ENCODE results near the gene TMEM129.

DNA sequence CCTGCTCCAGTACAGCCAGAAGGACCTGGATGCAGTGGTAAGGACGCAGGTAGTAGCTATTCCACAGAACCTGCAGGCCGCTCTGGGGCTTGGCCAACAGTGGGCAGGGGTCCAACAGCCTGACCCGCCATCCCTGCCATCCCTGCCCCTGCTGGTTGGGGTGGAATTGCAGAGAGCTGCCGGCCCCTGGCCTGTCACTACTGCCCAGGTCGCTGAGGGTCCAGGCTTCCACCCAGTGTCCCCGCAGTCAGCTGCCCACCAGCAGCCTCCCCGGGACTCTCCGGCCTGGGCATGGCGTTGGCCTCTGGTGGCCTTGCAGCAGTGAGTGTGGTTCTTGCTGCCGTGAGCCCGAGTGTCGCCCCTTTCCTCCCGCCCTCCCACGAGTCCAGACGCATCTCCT, 16.5 kb upstream of the TMEM129 start:
- TF ChIP-seq GATA3 (IDR thresholded peaks at IDR 0.05; ENCODE audit: low read depth, low read length), result no peak
- TF ChIP-seq GATA2 (IDR thresholded peaks at IDR 0.05; ENCODE audit: low read depth, low read length), result no peak

All from SH-SY5Y (cell line).